ENCODE results near the gene NPDC1. TPM values are rescaled to one million over a fixed set of nuclear protein-coding genes. Genes with fewer than 3 reads are reported as not detected.
"Not testable (repeated sequence)": the region's sequence is repeated elsewhere in the genome, so short reads cannot be mapped to it uniquely, and the experiment has no call there.

The NPDC1 gene
- total and polyA plus RNA-seq, 4 donors: 2.7 to 14.5 (median 7.3) TPM

- peaks cover 0 to 10% (median 5%) of the 10 kb centered on the region in 4 donors for H3K36me3 ChIP-seq (ENCODE audit: control insufficient read depth in 4 of 4, insufficient read depth in 3 of 4, low read depth in 1 of 4, low read length in 3 of 4)
Observed at GRCh38 chr9:137006116-137007003, 39.6 kb downstream of the NPDC1 start.

GRCh38 chr9:137004285-137004684, 41.7 kb downstream of the NPDC1 start:
- not testable (repeated sequence) for H3K27ac ChIP-seq (ENCODE audit: low read depth in 1 of 2, low read length in 2 of 2); H3K9ac ChIP-seq (ENCODE audit: low read depth in 1 of 2, low read length in 2 of 2)
- 42% methylated on average over 17 of the region's 17 CpGs for WGBS

More at GRCh38 chr9:137006116-137007003, 39.6 kb downstream of the NPDC1 start:
- peaks cover 0 to 4% (median under 1%) of the 10 kb centered on the region in 4 donors for H3K4me1 ChIP-seq (ENCODE audit: control insufficient read depth in 4 of 4, insufficient read depth in 4 of 4, low read length in 3 of 4)
- H3K9me3 ChIP-seq (ENCODE audit: control insufficient read depth in 4 of 4, low read length in 3 of 4): no peaks in the 10 kb centered on the region
- H3K9ac ChIP-seq (ENCODE audit: low read depth in 1 of 2, low read length in 2 of 2): no peak overlapping the region
- no peaks in the 10 kb centered on the region for H3K27me3 ChIP-seq (ENCODE audit: control insufficient read depth in 4 of 4, insufficient read depth in 4 of 4, low read length in 3 of 4)
- WGBS: 81% methylated on average over 24 of the region's 24 CpGs
- no peak for DNase-seq (ENCODE audit: low spot score)
- TF ChIP-seq REST (IDR thresholded peaks at IDR 0.05) (no peak), TAF1 (conservative IDR thresholded peaks at IDR 0.05) (no peak), NR2F2 (IDR thresholded peaks at IDR 0.05) (no peak), GABPA (IDR thresholded peaks at IDR 0.05 in 1 of 2, conservative IDR thresholded peaks at IDR 0.05 in 1 of 2) (no peak), FOXA1 (IDR thresholded peaks at IDR 0.05) (no peak)
- no peak overlapping the region for H3K27ac ChIP-seq (ENCODE audit: low read depth in 1 of 2, low read length in 2 of 2)
- no peak overlapping the region for H3K4me3 ChIP-seq (ENCODE audit: low read depth in 1 of 3, low read length in 3 of 3)

GRCh38 chr9:137002646-137003041, 43.3 kb downstream of the NPDC1 start:
- H3K4me1 ChIP-seq (ENCODE audit: control insufficient read depth in 4 of 4, insufficient read depth in 4 of 4, low read length in 3 of 4): peaks cover 0 to 5% (median under 1%) of the 10 kb centered on the region in 4 donors
- no peak overlapping the region for H3K27ac ChIP-seq (ENCODE audit: low read depth in 1 of 2, low read length in 2 of 2)
- H3K9me3 ChIP-seq (ENCODE audit: control insufficient read depth in 4 of 4, low read length in 3 of 4): no peaks in the 10 kb centered on the region
- H3K27me3 ChIP-seq (ENCODE audit: control insufficient read depth in 4 of 4, insufficient read depth in 4 of 4, low read length in 3 of 4): no peaks in the 10 kb centered on the region
- peaks cover 0 to 2% (median 0%) of the 10 kb centered on the region in 4 donors for H3K36me3 ChIP-seq (ENCODE audit: control insufficient read depth in 4 of 4, insufficient read depth in 3 of 4, low read depth in 1 of 4, low read length in 3 of 4)
- no peak overlapping the region for H3K4me3 ChIP-seq (ENCODE audit: low read depth in 1 of 3, low read length in 3 of 3)
- H3K9ac ChIP-seq (ENCODE audit: low read depth in 1 of 2, low read length in 2 of 2): no peak overlapping the region
- no peak for TF ChIP-seq HNF4A (conservative IDR thresholded peaks at IDR 0.05)
- TF ChIP-seq YY1 (IDR thresholded peaks at IDR 0.05): no peak
- TF ChIP-seq EGR1 (IDR thresholded peaks at IDR 0.05; ENCODE audit: low read depth in 2 of 2): no peak
- 89% methylated on average over 10 of the region's 10 CpGs for WGBS
- DNase-seq (ENCODE audit: low spot score): no peak

More at GRCh38 chr9:137004285-137004684, 41.7 kb downstream of the NPDC1 start:
- not testable (repeated sequence) for DNase-seq (ENCODE audit: low spot score); H3K9me3 ChIP-seq (ENCODE audit: control insufficient read depth in 4 of 4, low read length in 3 of 4); H3K4me1 ChIP-seq (ENCODE audit: control insufficient read depth in 4 of 4, insufficient read depth in 4 of 4, low read length in 3 of 4); H3K4me3 ChIP-seq (ENCODE audit: low read depth in 1 of 3, low read length in 3 of 3); H3K27me3 ChIP-seq (ENCODE audit: control insufficient read depth in 4 of 4, insufficient read depth in 4 of 4, low read length in 3 of 4); H3K36me3 ChIP-seq (ENCODE audit: control insufficient read depth in 4 of 4, insufficient read depth in 3 of 4, low read depth in 1 of 4, low read length in 3 of 4)
- TF ChIP-seq CTCF (IDR thresholded peaks at IDR 0.05; ENCODE audit: low read depth, low read length, missing input control): peak; percentile 20
